Stomach (tissue), 9 donors: ENCODE data around the gene FRMD1. TPM values are rescaled to one million over a fixed set of nuclear protein-coding genes. Genes with fewer than 3 reads are reported as not detected.

Source experiments
- DNase-seq, 2 donors: peaks; one replicate each; pipeline versions ENCODE4 v3.0.0 to v3.0.0-alpha.2; 2013 to 2019
- H3K27ac ChIP-seq, 5 donors: fragments of 200-600 bp in 4 of 5; sonication (generic) in 4 of 5; one replicate each; pipeline ENCODE4 v1.5.1; 2013 to 2019; ENCODE audit warnings: mild to moderate bottlenecking in 1 of 5, moderate library complexity in 1 of 5
- H3K27me3 ChIP-seq, 3 donors: fragments of 200-600 bp; sonication (generic); one replicate each; pipeline ENCODE4 v1.5.1; 2017 to 2019; ENCODE audit warnings: mixed run types in 1 of 3
- H3K36me3 ChIP-seq, 4 donors: fragments of 200-600 bp; sonication (generic); 1 replicate in 3 of 4; 2 replicates in 1 of 4; pipeline ENCODE4 v1.5.1; 2016 to 2019
- H3K4me1 ChIP-seq, 4 donors: fragments of 200-600 bp; sonication (generic); one replicate each; pipeline ENCODE4 v1.5.1; 2016 to 2019
- H3K4me3 ChIP-seq, 4 donors: fragments of 200-600 bp; sonication (generic) in 3 of 4; one replicate each; pipeline ENCODE4 v1.5.1; 2016 to 2019; ENCODE audit warnings: mild to moderate bottlenecking in 1 of 4
- H3K9me3 ChIP-seq, 4 donors: fragments of 200-600 bp; sonication (generic); one replicate each; pipeline ENCODE4 v1.5.1; 2016 to 2019
- CTCF ChIP-seq, 7 experiments: fragments of 450-650 bp in 4 of 7; fragments of 200-600 bp in 3 of 7; sonication (generic) in 3 of 7; IDR thresholded peaks; one replicate each; pipeline ENCODE4 v1.5.1; 2016 to 2019; ENCODE audit warnings: antibody characterized with exemption in 7 of 7, control low read depth in 2 of 7, mild to moderate bottlenecking in 1 of 7
- EP300 ChIP-seq: sonication (generic); formaldehyde crosslinking; IDR thresholded peaks from one replicate; pipeline ENCODE4 v1.6.1; 2017; ENCODE audit warnings: antibody characterized with exemption
- POLR2A ChIP-seq, 4 donors: fragments of 450-650 bp; IDR thresholded peaks; one replicate each; pipeline ENCODE4 v1.6.1; 2016; ENCODE audit warnings: antibody characterized with exemption in 4 of 4, control low read depth in 2 of 4, mild to moderate bottlenecking in 1 of 4, moderate library complexity in 1 of 4
- POLR2AphosphoS5 ChIP-seq, 3 donors: sonication (generic); formaldehyde crosslinking; IDR thresholded peaks; one replicate each; pipeline ENCODE4 v1.6.1; 2016; ENCODE audit warnings: antibody characterized with exemption in 3 of 3
- WGBS, 5 donors: extraction: QIAGEN DNeasy Blood & Tissue Kit in 3 of 5; methylation state at CpG; one replicate each; pipeline versions ENCODE4 v1.1.5 to v1.1.7; 2013 to 2018; 5-methylcytosine and 5-hydroxymethylcytosine counted together
- intact Hi-C: fragments of 100-400 bp; cut with DNase I; formaldehyde crosslinking; loops from one replicate; pipeline ENCODE4 v1.15.1; 2023; ENCODE audit warnings: low total_unique reads
- polyA plus RNA-seq, 3 donors: library from polyadenylated mRNA; stranded (reverse); fragments of 200-250 nt; gene quantifications; one replicate each; pipeline ENCODE4 v1.2.3, GENCODE V29; 2013
- total RNA-seq, 5 donors: library from RNA; depleted of rRNA; stranded (reverse); fragments of >200 nt; gene quantifications; one replicate each; pipeline versions ENCODE4 v1.1.0 to v1.2.3, GENCODE V29; 2014 to 2016
- donor health status: healthy with polysubstance abuse.
- donor health status: Bipolar disorder and iron deficiency.
- donor health status: healthy.

FRMD1 gene
- total and polyA plus RNA-seq, 8 donors, result 0.43 to 42.9 (median 7.7) TPM

GRCh38 chr6:168025831-168026710, 52.9 kb downstream of the FRMD1 start:
- no peak overlapping the region for H3K27ac ChIP-seq
- H3K36me3 ChIP-seq, result no peaks in the 10 kb centered on the region
- peaks cover 0 to 7% (median 3%) of the 10 kb centered on the region in 4 donors for H3K4me1 ChIP-seq
- H3K9me3 ChIP-seq, result no peaks in the 10 kb centered on the region
- 84 to 91% (median 88%) methylated on average over 20 of the region's 20 CpGs for WGBS, 5 donors
- intact Hi-C loops, result no loop called here
- H3K4me3 ChIP-seq, result no peak overlapping the region
- H3K27me3 ChIP-seq, result no peaks in the 10 kb centered on the region
- TF ChIP-seq EP300, result no peak
- TF ChIP-seq POLR2A (IDR thresholded peaks at IDR 0.05), result no peak
- TF ChIP-seq CTCF (IDR thresholded peaks at IDR 0.05), result no peak
- no peak for TF ChIP-seq POLR2AphosphoS5 (IDR thresholded peaks at IDR 0.05)
- no peak for DNase-seq

GRCh38 chr6:168024951-168025510, 54.0 kb downstream of the FRMD1 start:
- Histone ChIP-seq H3K27ac (no peak overlapping the region), H3K4me1 (peaks cover 0 to 7% (median 3%) of the 10 kb centered on the region in 4 donors), H3K4me3 (no peak overlapping the region), H3K9me3 (no peaks in the 10 kb centered on the region), H3K36me3 (no peaks in the 10 kb centered on the region), H3K27me3 (no peaks in the 10 kb centered on the region)
- TF ChIP-seq POLR2AphosphoS5 (IDR thresholded peaks at IDR 0.05), result no peak
- no peak for TF ChIP-seq POLR2A (IDR thresholded peaks at IDR 0.05)
- no peak for TF ChIP-seq CTCF (IDR thresholded peaks at IDR 0.05)
- TF ChIP-seq EP300, result no peak
- intact Hi-C loops, result no loop called here
- 85 to 92% (median 89%) methylated on average over 18 of the region's 18 CpGs for WGBS, 5 donors
- no peak for DNase-seq

GRCh38 chr6:168022488-168023321, 56.3 kb downstream of the FRMD1 start:
- Histone ChIP-seq H3K4me1 (peaks cover 0 to 7% (median 3%) of the 10 kb centered on the region in 4 donors), H3K4me3 (no peak overlapping the region), H3K27me3 (no peaks in the 10 kb centered on the region), H3K27ac (no peak overlapping the region), H3K9me3 (no peaks in the 10 kb centered on the region), H3K36me3 (no peaks in the 10 kb centered on the region)
- no peak for DNase-seq
- TF ChIP-seq CTCF (IDR thresholded peaks at IDR 0.05), result no peak
- TF ChIP-seq POLR2A (IDR thresholded peaks at IDR 0.05), result no peak
- TF ChIP-seq POLR2AphosphoS5 (IDR thresholded peaks at IDR 0.05), result no peak
- TF ChIP-seq EP300, result no peak
- intact Hi-C loops, result no loop called here
- WGBS, 5 donors, result 67 to 79% (median 74%) methylated on average over 7 of the region's 7 CpGs

- Histone ChIP-seq H3K27me3 (no peaks in the 10 kb centered on the region), H3K36me3 (no peaks in the 10 kb centered on the region), H3K4me3 (no peak overlapping the region), H3K4me1 (peaks cover 0 to 8% (median 3%) of the 10 kb centered on the region in 4 donors), H3K9me3 (no peaks in the 10 kb centered on the region), H3K27ac (no peak overlapping the region)
- no peak for TF ChIP-seq POLR2AphosphoS5 (IDR thresholded peaks at IDR 0.05)
- intact Hi-C loops, result no loop called here
- WGBS, 5 donors, result 58 to 68% (median 63%) methylated on average over 5 of the region's 5 CpGs
- DNase-seq, result no peak
Measured at GRCh38 chr6:168021581-168021980, 57.4 kb downstream of the FRMD1 start.
